ENCODE data around the gene MCOLN1.
"Not testable (repeated sequence)": the region's sequence is repeated elsewhere in the genome, so short reads cannot be mapped to it uniquely, and the experiment has no call there.

Gene MCOLN1

DNA sequence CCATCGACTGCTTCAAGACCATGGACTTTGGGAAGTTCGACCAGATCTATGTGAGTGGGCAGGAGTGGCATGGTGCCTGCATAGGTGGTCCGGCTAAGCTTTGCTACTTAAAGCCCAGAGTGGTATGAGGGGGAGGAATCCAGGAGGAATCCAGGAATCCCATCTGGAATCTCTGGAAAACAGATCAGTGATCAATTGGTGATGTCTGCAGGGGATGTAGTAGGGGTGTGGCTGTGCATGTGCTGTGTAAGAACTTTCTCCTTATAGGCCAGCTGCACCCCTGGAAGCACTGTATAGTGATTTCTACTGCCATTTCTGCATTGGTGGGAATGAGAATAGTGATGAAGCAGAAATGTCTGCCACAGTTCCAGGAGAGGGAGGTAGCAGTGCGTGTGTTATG, 36.7 kb downstream of the MCOLN1 start:
- H3K9me3 Mint-ChIP-seq, result peaks cover 0 to 7% of the 10 kb centered on the region in 2 donors
- H3K4me1 Mint-ChIP-seq, result no peaks in the 10 kb centered on the region
- H3K27me3 Mint-ChIP-seq, result no peaks in the 10 kb centered on the region
- H3K27ac Mint-ChIP-seq, result no peak overlapping the region
- no peak for DNase-seq
- no peak overlapping the region for H3K4me3 Mint-ChIP-seq
- no peak for ATAC-seq

- no peak for DNase-seq
- no peak for ATAC-seq
- Mint-ChIP-seq H3K4me1 (no peaks in the 10 kb centered on the region), H3K27me3 (no peaks in the 10 kb centered on the region), H3K4me3 (no peak overlapping the region), H3K9me3 (peaks cover 0 to 7% of the 10 kb centered on the region in 2 donors), H3K27ac (no peak overlapping the region)
Measured at GRCh38 chr19:7560255-7560654, 37.8 kb downstream of the MCOLN1 start.

GRCh38 chr19:7561325-7561724, 38.9 kb downstream of the MCOLN1 start:
- Mint-ChIP-seq H3K4me3 (no peak overlapping the region), H3K27me3 (no peaks in the 10 kb centered on the region), H3K9me3 (peaks cover 0 to 7% of the 10 kb centered on the region in 2 donors), H3K27ac (no peak overlapping the region), H3K4me1 (no peaks in the 10 kb centered on the region)
- no peak for DNase-seq
- ATAC-seq, result peak; percentile 40

GRCh38 chr19:7562646-7563393, 40.4 kb downstream of the MCOLN1 start:
- no peak for ATAC-seq
- Mint-ChIP-seq H3K9me3 (peaks cover 0 to 7% of the 10 kb centered on the region in 2 donors), H3K27me3 (no peaks in the 10 kb centered on the region), H3K4me1 (no peaks in the 10 kb centered on the region), H3K27ac (peak overlapping the region in 1 of 2 donors; percentile 10), H3K4me3 (no peak overlapping the region)
- no peak for DNase-seq

- no peak overlapping the region for H3K4me3 Mint-ChIP-seq
- no peak for DNase-seq
- H3K4me1 Mint-ChIP-seq, result no peaks in the 10 kb centered on the region
- no peak for ATAC-seq
- peaks cover 0 to 7% of the 10 kb centered on the region in 2 donors for H3K9me3 Mint-ChIP-seq
- H3K27ac Mint-ChIP-seq, result peak overlapping the region in 1 of 2 donors; percentile 90
- no peaks in the 10 kb centered on the region for H3K27me3 Mint-ChIP-seq
Measured at GRCh38 chr19:7564866-7565265, 42.4 kb downstream of the MCOLN1 start.

- Mint-ChIP-seq H3K4me1 (no peaks in the 10 kb centered on the region), H3K27me3 (no peaks in the 10 kb centered on the region)
Measured at GRCh38 chr19:7565332-7565731, 42.9 kb downstream of the MCOLN1 start.

DNA sequence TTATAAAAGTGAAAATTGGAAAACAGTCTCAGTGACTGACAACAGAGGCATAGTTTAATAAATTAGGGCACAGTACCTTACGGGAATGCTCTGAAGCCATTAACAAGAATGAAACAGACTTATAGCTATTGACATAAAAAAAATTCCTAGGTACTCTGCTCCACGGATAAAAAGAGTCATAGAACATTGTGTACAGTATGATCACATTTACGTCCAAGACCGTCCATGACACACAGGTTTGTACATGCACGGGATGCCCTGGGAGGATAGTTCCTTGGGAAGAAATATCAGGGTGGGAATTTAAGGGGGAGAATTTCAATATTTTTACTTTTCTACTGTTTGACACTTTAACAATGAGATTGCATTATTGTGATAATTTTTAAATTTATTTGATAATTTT, 48.3 kb downstream of the MCOLN1 start:
- H3K27me3 Mint-ChIP-seq, result no peaks in the 10 kb centered on the region
- ATAC-seq (no peak), DNase-seq (no peak)
- no peak overlapping the region for H3K27ac Mint-ChIP-seq
- H3K4me1 Mint-ChIP-seq, result no peaks in the 10 kb centered on the region
- H3K4me3 Mint-ChIP-seq, result no peak overlapping the region
- H3K9me3 Mint-ChIP-seq, result no peaks in the 10 kb centered on the region

More at GRCh38 chr19:7565332-7565731, 42.9 kb downstream of the MCOLN1 start:
- Mint-ChIP-seq H3K9me3 (peaks cover 0 to 4% of the 10 kb centered on the region in 2 donors), H3K4me3 (no peak overlapping the region), H3K27ac (no peak overlapping the region)
- ATAC-seq, result no peak
- no peak for DNase-seq

DNA sequence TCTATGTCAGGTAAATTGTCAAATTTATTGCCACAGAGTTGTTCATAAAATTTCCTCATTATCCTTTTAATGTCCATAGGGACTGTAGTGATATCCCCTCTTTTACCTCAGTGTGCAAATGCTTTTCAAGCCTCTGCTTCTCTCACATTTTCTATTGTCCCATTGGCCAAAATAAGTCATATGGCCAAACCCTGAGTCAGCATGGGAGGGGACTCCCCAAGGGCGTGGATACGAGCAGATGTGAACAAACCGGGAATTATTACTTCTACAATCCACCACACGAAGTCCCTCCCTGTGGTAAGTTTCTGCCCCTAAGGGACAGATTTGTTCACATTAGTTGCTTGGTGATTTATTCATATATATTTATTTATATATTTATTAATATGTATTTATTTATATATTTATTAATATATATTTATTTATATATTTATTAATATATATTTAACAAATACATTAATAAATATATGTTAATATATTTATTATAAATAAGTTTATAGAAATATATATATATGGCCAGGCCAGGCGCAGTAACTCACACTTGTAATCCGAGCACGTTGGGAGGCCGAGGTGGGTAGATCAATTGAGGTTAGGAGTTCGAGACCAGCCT, 53.1 kb downstream of the MCOLN1 start:
- Mint-ChIP-seq H3K4me1 (no peaks in the 10 kb centered on the region), H3K27ac (no peak overlapping the region)

DNA sequence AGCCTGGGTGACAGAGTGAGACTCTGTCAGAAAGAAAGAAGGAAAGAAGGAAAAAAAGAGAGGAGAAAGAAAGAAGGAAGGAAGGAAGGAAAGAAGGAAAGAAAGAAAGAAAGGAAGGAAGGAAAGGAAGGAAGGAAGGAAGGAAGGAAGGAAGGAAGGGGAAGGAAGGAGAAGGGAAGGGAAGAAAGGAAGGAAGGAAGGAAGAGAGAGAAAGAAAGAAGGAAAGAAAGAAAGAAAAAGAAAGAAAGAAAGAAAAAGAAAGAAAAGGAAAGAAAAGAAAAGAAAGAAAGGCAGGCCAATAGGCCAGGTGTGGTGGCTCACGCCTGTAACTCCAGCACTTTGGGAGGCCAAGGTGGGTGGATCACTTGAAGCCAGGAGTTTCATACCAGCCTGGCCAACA, 55.0 kb downstream of the MCOLN1 start:
- not testable (repeated sequence) for H3K9me3 Mint-ChIP-seq, ATAC-seq, H3K4me1 Mint-ChIP-seq, DNase-seq, H3K4me3 Mint-ChIP-seq, H3K27ac Mint-ChIP-seq
- peaks cover 15% of the 10 kb centered on the region for H3K27me3 Mint-ChIP-seq

More for the DNA sequence above, 53.1 kb downstream of the MCOLN1 start:
- Mint-ChIP-seq H3K27me3 (peaks cover 15% of the 10 kb centered on the region), H3K9me3 (no peaks in the 10 kb centered on the region), H3K4me3 (no peak overlapping the region)
- no peak for ATAC-seq
- DNase-seq, result no peak

DNA sequence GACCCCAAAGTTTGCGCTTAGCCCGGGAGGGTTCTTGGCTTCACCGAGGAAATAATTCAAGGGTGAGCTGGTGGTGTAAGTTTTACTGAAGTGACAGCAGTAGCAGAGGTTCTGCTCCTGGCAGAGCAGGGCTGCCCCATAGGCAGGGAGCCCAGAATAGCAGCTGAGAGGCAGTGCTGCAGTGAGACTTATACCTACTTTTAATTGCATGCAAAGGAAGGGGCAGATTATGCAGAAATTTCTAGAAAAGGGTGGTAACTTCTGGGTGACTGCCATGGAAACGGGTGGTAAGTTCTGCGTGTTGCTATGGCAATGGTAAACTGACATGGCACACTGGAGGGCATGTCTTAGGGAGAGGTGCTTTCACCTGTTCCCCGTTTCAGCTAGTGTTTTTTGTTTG, 55.7 kb downstream of the MCOLN1 start:
- Mint-ChIP-seq H3K27me3 (peaks cover 15% of the 10 kb centered on the region), H3K4me3 (no peak overlapping the region), H3K27ac (no peak overlapping the region), H3K4me1 (no peaks in the 10 kb centered on the region), H3K9me3 (no peaks in the 10 kb centered on the region)
- DNase-seq (no peak), ATAC-seq (no peak)

DNA sequence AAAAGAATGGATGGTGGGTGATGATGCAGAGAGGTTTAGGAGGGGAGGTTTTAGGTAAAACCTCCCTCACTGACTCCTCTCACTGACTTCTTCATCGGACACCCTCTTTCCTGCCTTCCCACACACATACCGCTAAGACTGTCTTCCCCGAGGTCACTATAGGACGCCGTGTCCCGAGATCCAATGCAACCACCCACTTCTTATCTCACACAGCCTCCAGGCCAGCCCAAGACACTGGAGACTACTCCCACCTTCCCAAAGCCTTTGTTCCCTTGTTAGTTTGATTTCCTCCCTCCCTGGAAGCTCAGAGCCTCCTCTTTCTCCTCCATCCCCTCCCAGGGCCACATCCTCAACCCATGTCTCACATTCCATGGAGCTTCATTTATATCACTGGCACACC, 56.8 kb downstream of the MCOLN1 start:
- peaks cover 15% of the 10 kb centered on the region for H3K27me3 Mint-ChIP-seq

DNA sequence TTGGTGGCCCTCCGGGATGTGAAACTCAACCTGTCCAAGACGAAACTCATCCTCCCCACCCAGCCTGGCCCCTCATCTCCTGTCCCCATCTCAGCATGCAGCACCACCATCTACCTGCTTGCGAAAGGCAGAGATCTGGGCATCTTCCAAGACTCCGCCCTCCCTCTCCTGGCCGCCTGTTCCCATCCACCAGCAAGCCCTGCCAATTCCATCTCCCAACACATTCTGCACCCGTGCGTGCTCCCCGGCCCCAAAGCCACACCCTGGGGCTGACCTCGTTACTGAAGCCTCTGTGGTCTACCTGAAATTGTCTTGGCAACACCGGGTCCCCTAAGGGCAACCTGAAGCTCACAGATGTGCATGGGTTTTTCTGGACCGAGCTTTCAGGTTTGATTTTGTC, 60.0 kb downstream of the MCOLN1 start:
- Mint-ChIP-seq H3K4me3 (no peak overlapping the region), H3K4me1 (no peaks in the 10 kb centered on the region), H3K27ac (no peak overlapping the region), H3K9me3 (no peaks in the 10 kb centered on the region), H3K27me3 (peaks cover 4% of the 10 kb centered on the region)
- ATAC-seq, result no peak
- no peak for DNase-seq

More for the DNA sequence above, 56.8 kb downstream of the MCOLN1 start:
- no peak for ATAC-seq
- DNase-seq, result no peak
- Mint-ChIP-seq H3K4me3 (no peak overlapping the region), H3K9me3 (no peaks in the 10 kb centered on the region), H3K4me1 (no peaks in the 10 kb centered on the region), H3K27ac (no peak overlapping the region)
